Colonic mucosa (tissue), 4 donors: ENCODE data around the gene TMEM14A. TPM values are rescaled to one million over a fixed set of nuclear protein-coding genes. Genes with fewer than 3 reads are reported as not detected.

Experiments
- DNase-seq: peaks from one replicate; pipeline ENCODE4 v3.0.0-alpha.2; 2020
- H3K27ac ChIP-seq: fragments of 200-600 bp; one replicate; pipeline ENCODE4 v1.8.0; 2021
- H3K27me3 ChIP-seq: fragments of 200-600 bp; one replicate; pipeline ENCODE4 v1.8.0; 2021
- H3K36me3 ChIP-seq: fragments of 200-600 bp; one replicate; pipeline ENCODE4 v1.8.0; 2021
- H3K4me1 ChIP-seq: fragments of 200-600 bp; one replicate; pipeline ENCODE4 v1.8.0; 2021; ENCODE audit warnings: mild to moderate bottlenecking
- H3K4me3 ChIP-seq: fragments of 200-600 bp; one replicate; pipeline ENCODE4 v1.8.0; 2021
- H3K9ac ChIP-seq, 2 donors: one replicate each; pipeline ENCODE4 v1.7.0; 2013; ENCODE audit warnings: control low read depth in 2 of 2, low read depth in 2 of 2, low read length in 2 of 2
- H3K9me3 ChIP-seq: fragments of 200-600 bp; one replicate; pipeline ENCODE4 v1.8.0; 2021
- CTCF ChIP-seq: fragments of 200-600 bp; IDR thresholded peaks from one replicate; pipeline ENCODE4 v1.8.0; 2022; ENCODE audit warnings: antibody characterized with exemption, mild to moderate bottlenecking
- intact Hi-C: fragments of 100-400 bp; cut with DNase I; formaldehyde crosslinking; loops from one replicate; pipeline ENCODE4 v1.14.1; 2022
- total RNA-seq, 2 donors: library from RNA; stranded (reverse); fragmentation: NEBNext Ultra II Directional in 1 of 2; extraction: Animal tissue kit (Norgen Biotek cat#: 25700) in 1 of 2; gene quantifications; one replicate each; pipeline ENCODE4 v1.2.1, GENCODE V29; 2021
- donor health status: healthy.
- donor health status: DM: no; HTN: no; CAD: no.
- donor health status: DM: no; HTN: no; CAD: no.

The TMEM14A gene, protein sequence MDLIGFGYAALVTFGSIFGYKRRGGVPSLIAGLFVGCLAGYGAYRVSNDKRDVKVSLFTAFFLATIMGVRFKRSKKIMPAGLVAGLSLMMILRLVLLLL
- 10 to 100 TPM; 22.0 to 24.1 TPM for total RNA-seq

DNA sequence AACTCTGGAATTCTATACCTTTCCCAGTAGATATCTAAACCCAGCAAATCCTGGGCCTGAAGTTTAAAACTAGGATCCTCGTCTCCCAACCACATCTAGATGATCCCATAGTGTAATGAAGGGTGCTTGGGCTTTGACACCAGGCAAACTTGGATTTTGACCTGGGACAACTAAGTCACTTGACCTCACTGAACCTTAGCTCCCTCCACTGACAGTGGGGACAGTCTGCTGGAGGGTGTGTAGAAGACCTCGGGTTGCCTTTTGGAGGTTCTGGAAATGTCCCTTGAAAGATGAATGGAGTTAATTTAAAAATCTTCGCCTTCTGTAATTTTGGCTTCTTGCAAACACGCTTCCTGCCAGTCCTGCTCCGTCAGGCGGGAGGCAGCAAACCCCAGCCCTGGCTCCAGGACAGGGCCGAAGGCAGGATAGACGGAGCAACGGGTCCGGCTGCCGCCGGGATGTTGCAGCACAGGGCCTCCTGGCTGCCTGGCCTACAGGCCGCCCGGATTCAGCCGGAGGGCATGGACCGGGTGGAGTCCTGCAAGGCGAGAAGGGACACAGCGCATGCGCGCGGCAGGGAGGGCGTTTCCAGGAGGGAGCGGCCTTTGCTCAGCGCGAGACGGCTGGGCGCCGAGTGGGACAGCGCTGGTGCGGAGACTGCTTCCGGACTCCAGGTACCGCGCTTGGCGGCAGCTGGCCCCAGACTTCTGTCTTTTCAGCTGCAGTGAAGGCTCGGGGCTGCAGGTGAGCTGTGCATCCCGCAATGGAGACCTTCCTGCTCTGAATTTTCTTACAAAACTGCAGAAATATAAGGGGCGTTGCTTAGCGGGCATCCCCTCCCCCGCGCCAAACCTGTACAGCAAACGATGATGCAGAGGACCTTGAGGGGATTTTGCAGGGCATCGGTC, at the start of gene TMEM14A:
Gene TMEM14A, plus strand, starts transcription at position 612 of the 908 bp plus-strand sequence. CDS start 5,990 bp downstream, outside the sequence.
- intact Hi-C loops = no loop called here
- H3K36me3 ChIP-seq = no peaks in the 10 kb centered on the region
- H3K4me1 ChIP-seq = peaks cover 3% of the 10 kb centered on the region
- H3K4me3 ChIP-seq = peak within 1 kb of the TSS; percentile 60
- H3K9ac ChIP-seq = peak within 1 kb of the TSS; percentile 79 to 87
- peak; percentile 99 for DNase-seq
- H3K27ac ChIP-seq = peak within 1 kb of the TSS; percentile 41
- no peaks in the 10 kb centered on the region for H3K27me3 ChIP-seq
- H3K9me3 ChIP-seq = no peaks in the 10 kb centered on the region
- TF ChIP-seq CTCF = no peak

DNA sequence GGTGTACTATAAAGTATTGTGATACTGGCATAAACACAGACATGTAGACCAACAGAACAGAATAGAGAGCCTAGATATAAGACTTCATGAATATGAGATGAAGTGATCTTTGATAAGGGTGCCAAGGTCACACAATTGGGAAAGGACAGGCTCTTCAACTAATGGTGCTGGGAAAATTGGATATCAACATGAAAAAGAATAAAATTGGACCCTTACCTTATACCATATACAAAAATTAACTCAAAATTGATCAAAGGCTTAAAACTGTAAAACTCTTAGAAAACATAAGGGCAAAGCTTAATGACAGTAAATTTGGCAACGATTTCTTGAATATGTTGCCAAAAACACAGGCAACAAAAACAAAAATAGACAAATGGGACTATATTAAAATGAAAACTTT, 49.3 kb upstream of the TMEM14A start:
- H3K4me3 ChIP-seq = no peak overlapping the region
- no peak for TF ChIP-seq CTCF
- no peak for DNase-seq
- H3K27ac ChIP-seq = no peak overlapping the region
- no peaks in the 10 kb centered on the region for H3K27me3 ChIP-seq
- H3K9me3 ChIP-seq = no peaks in the 10 kb centered on the region
- intact Hi-C loops = no loop called here
- H3K9ac ChIP-seq = no peak overlapping the region
- H3K4me1 ChIP-seq = no peaks in the 10 kb centered on the region
- no peaks in the 10 kb centered on the region for H3K36me3 ChIP-seq

GRCh38 chr6:52622810-52623209, 48.1 kb upstream of the TMEM14A start:
- intact Hi-C loops = no loop called here
- no peak overlapping the region for H3K27ac ChIP-seq
- no peak overlapping the region for H3K4me3 ChIP-seq
- no peaks in the 10 kb centered on the region for H3K27me3 ChIP-seq
- no peaks in the 10 kb centered on the region for H3K9me3 ChIP-seq
- no peak for TF ChIP-seq CTCF
- H3K36me3 ChIP-seq = no peaks in the 10 kb centered on the region
- DNase-seq = no peak
- H3K9ac ChIP-seq = no peak overlapping the region
- no peaks in the 10 kb centered on the region for H3K4me1 ChIP-seq

DNA sequence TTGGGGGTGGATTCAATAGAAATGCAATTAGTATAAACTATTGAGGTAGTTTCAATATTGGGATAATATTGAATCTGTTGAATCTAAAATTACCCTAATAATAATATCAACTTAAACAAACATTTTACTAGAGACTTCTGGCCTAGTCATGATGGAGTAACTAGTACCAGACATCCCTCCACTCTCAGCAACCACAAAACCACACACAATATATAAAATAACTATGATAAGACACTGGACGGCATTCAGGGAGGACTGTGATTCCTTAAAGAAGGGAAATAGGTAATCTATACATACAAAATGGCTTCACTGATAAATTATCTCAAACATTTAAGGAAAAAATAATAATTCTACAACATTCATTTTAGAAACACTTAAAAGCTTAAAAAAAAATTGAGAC, 38.9 kb upstream of the TMEM14A start:
- H3K27me3 ChIP-seq = no peaks in the 10 kb centered on the region
- H3K36me3 ChIP-seq = no peaks in the 10 kb centered on the region
- no peak for DNase-seq
- no peak overlapping the region for H3K9ac ChIP-seq
- no peaks in the 10 kb centered on the region for H3K9me3 ChIP-seq
- TF ChIP-seq CTCF = no peak
- no peaks in the 10 kb centered on the region for H3K4me1 ChIP-seq
- intact Hi-C loops = no loop called here
- no peak overlapping the region for H3K27ac ChIP-seq
- no peak overlapping the region for H3K4me3 ChIP-seq

DNA sequence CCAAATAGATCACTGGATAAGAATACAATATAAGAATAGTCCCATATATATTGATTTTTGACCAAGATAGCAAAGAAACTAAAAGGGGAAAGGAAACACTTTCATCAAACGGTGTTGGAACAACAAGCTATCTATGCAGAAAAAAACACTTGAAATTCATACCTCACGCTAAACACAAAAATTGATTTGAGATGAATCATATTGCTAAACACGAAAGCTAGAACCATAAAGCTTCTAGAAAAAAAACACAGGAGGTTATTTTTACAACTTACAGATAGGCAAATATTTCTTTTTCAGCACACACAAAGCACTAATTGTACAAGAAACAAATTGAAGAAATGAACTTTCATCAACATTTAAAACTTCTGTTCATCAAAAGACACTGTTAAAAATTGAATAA, 36.7 kb upstream of the TMEM14A start:
- Histone ChIP-seq H3K4me1 (no peaks in the 10 kb centered on the region), H3K9ac (no peak overlapping the region), H3K27me3 (no peaks in the 10 kb centered on the region), H3K4me3 (no peak overlapping the region), H3K36me3 (no peaks in the 10 kb centered on the region), H3K9me3 (no peaks in the 10 kb centered on the region), H3K27ac (no peak overlapping the region)
- no peak for TF ChIP-seq CTCF
- no peak for DNase-seq
- intact Hi-C loops = no loop called here
